SK-N-MC (cell line): Measurements from ENCODE around the gene MET.
A peak's percentile ranks its signal among the peaks of the same experiment; 100 is the strongest.

ENCODE experiments used
- DNase-seq: peaks from one replicate; pipeline ENCODE4 v3.0.0-alpha.2; 2011; ENCODE audit warnings: low read depth, low spot score
- H3K27ac ChIP-seq: fragments of 200-600 bp; sonication (generic); 2 replicates; pipeline ENCODE4 v1.5.1; 2016; ENCODE audit warnings: mixed run types
- H3K36me3 ChIP-seq: fragments of 200-600 bp; sonication (generic); 2 replicates; pipeline ENCODE4 v1.6.1; 2017; ENCODE audit warnings: antibody characterized with exemption, low read length, mixed read lengths; ENCODE audit not compliant: insufficient read depth
- H3K4me3 ChIP-seq: fragments of 200-600 bp; sonication (generic); 2 replicates; pipeline ENCODE4 v1.5.1; 2016
- H3K9ac ChIP-seq: fragments of 200-600 bp; sonication (generic); 2 replicates; pipeline ENCODE4 v1.8.0; 2017; ENCODE audit warnings: mixed run types, mixed read lengths; ENCODE audit not compliant: insufficient read length
- H3K9me3 ChIP-seq: fragments of 200-600 bp; sonication (generic); 2 replicates; pipeline ENCODE4 v1.6.1; 2017; ENCODE audit warnings: low read depth, mild to moderate bottlenecking, antibody characterized with exemption, low read length, moderate library complexity, mixed read lengths
- EZH2 ChIP-seq: fragments of 200-600 bp; sonication (generic); IDR thresholded peaks from one replicate; pipeline ENCODE4 v1.6.1; 2017; ENCODE audit warnings: antibody characterized with exemption
- FOXP2 ChIP-seq: optimal IDR thresholded peaks from 2 replicates; pipeline ENCODE3; 2011; ENCODE audit warnings: mild to moderate bottlenecking, moderate library complexity; ENCODE audit not compliant: insufficient read depth; ENCODE audit errors: extremely low read length, control extremely low read depth
- POLR2AphosphoS5 ChIP-seq: IDR thresholded peaks from 2 replicates; pipeline ENCODE4 v1.6.1; 2012; ENCODE audit warnings: mild to moderate bottlenecking, low read depth, low read length, borderline replicate concordance

Gene MET

DNA sequence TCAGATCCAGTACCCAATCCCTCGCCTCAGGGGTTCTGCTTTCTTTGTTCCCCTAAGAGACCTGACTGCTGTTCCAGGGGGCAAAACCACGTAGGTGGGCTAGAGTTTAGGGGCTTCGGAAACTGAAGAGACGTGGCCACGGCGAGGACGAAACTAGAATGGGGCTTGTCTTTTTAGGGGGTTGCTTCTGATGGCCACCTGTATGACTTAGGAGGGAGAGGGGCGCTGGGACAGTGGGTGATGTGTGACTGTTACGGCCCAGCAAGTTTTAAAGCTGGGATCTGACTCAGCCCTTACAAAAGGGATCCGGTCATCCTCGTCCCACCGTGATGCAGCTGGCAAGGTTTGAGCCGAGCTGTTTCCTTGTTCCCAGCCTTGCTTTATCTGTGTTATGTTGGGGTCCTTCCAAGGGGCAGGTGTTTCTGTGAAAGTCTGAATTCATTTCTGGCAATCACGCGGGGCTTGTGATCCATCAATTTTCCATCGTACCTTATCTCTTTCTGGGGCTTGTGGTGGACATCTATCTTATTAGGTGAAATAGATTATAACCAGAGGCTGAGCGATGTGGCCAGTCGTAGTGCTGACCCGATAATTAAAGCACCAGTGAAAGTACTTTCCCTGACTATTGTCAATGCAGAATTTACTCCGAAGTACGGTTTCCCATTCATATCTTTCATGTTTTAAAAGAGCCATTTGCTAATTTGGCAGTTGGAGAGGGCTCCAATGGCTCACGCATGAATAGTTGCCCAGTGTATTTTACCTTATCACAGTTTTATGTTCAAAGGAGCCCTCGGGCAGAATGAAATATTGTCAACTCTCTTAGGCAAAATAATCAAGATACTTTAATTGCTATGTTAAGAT is 830 bp downstream of the MET start:
- Histone ChIP-seq H3K4me3 (peak overlapping the region; percentile 95), H3K27ac (peak overlapping the region; percentile 20; the same call in 1 of the 2 replicates), H3K36me3 (no peaks in the 10 kb centered on the region), H3K9me3 (no peaks in the 10 kb centered on the region), H3K9ac (peak overlapping the region; percentile 73)
- DNase-seq, result no peak
- TF ChIP-seq EZH2 (no peak), FOXP2 (no peak), POLR2AphosphoS5 (no peak)

DNA sequence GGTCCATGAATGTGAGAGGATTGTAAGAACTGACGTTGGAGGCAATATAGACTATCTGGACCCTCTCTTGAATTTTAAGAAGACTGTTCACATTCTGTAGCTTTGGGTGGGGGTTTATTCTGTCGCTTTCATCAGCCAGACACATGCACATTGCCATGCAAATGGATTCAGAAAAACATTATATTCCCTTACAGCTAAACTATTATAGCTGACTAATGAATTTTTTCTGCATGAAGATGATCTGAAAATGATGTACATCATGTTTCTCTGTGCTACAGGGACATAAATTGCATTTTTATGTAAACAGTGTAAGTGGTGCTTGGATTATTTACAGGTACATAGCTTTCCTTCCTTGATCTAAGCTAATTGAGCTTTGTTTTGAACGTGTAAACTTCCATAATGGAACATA is 1.5 kb downstream of the MET start:
- H3K9ac ChIP-seq, result peak overlapping the region; percentile 73
- peak overlapping the region; percentile 95 for H3K4me3 ChIP-seq

GRCh38 chr7:116674508-116675173 is 2.6 kb downstream of the MET start:
- peak overlapping the region; percentile 95 for H3K4me3 ChIP-seq
- H3K9me3 ChIP-seq, result no peaks in the 10 kb centered on the region
- TF ChIP-seq EZH2 (no peak), POLR2AphosphoS5 (no peak), FOXP2 (no peak)
- H3K9ac ChIP-seq, result peak overlapping the region; percentile 73
- peak; percentile 77 for DNase-seq
- H3K27ac ChIP-seq, result peak overlapping the region; percentile 77
- no peaks in the 10 kb centered on the region for H3K36me3 ChIP-seq

More for the DNA sequence above, 1.5 kb downstream of the MET start:
- TF ChIP-seq FOXP2, result peak; percentile 44
- TF ChIP-seq POLR2AphosphoS5, result no peak
- no peaks in the 10 kb centered on the region for H3K9me3 ChIP-seq
- peak overlapping the region; percentile 51 for H3K27ac ChIP-seq
- DNase-seq, result no peak
- no peaks in the 10 kb centered on the region for H3K36me3 ChIP-seq

GRCh38 chr7:116675812-116676355 is 3.9 kb downstream of the MET start:
- Histone ChIP-seq H3K4me3 (no peak overlapping the region), H3K9me3 (no peaks in the 10 kb centered on the region), H3K27ac (no peak overlapping the region), H3K36me3 (no peaks in the 10 kb centered on the region), H3K9ac (no peak overlapping the region)
- DNase-seq, result no peak
- no peak for TF ChIP-seq FOXP2
- no peak for TF ChIP-seq EZH2
- no peak for TF ChIP-seq POLR2AphosphoS5

GRCh38 chr7:116678780-116679179 is 6.8 kb downstream of the MET start:
- no peak for DNase-seq
- Histone ChIP-seq H3K9me3 (no peaks in the 10 kb centered on the region), H3K36me3 (no peaks in the 10 kb centered on the region), H3K9ac (no peak overlapping the region), H3K4me3 (no peak overlapping the region), H3K27ac (no peak overlapping the region)
- no peak for TF ChIP-seq EZH2
- no peak for TF ChIP-seq POLR2AphosphoS5
- no peak for TF ChIP-seq FOXP2

GRCh38 chr7:116679500-116679899 is 7.5 kb downstream of the MET start:
- no peaks in the 10 kb centered on the region for H3K9me3 ChIP-seq
- H3K9ac ChIP-seq, result no peak overlapping the region
- H3K27ac ChIP-seq, result no peak overlapping the region
- TF ChIP-seq EZH2, result no peak
- TF ChIP-seq POLR2AphosphoS5, result no peak
- TF ChIP-seq FOXP2, result no peak
- H3K4me3 ChIP-seq, result no peak overlapping the region
- DNase-seq, result no peak
- no peaks in the 10 kb centered on the region for H3K36me3 ChIP-seq

DNA sequence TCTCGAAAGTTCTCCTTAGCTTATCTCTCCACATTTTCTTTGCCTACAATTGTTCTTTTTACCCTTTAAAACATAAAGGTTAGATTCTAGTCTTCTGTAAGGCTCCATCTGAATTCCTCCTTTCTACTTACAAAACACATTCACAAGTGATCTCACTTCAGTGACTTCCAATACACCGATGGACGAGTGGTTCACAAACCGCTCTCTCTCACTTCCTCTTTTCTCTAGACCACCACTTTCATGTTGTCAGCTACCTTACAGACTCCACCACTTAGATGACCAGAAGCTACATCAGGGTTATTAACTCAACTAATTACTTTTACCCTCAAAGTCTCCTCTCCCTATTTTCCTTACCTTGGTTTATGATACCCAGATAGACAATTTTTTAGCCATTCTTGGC is 11.8 kb downstream of the MET start:
- no peaks in the 10 kb centered on the region for H3K9me3 ChIP-seq
- no peak for DNase-seq
- H3K36me3 ChIP-seq, result no peaks in the 10 kb centered on the region
- no peak overlapping the region for H3K27ac ChIP-seq
- H3K9ac ChIP-seq, result no peak overlapping the region
- H3K4me3 ChIP-seq, result no peak overlapping the region
- no peak for TF ChIP-seq EZH2
- no peak for TF ChIP-seq POLR2AphosphoS5
- TF ChIP-seq FOXP2, result no peak

- TF ChIP-seq FOXP2 (no peak), POLR2AphosphoS5 (no peak), EZH2 (no peak)
- DNase-seq, result no peak
- no peaks in the 10 kb centered on the region for H3K9me3 ChIP-seq
Measured at GRCh38 chr7:116686033-116686432, 14.0 kb downstream of the MET start.

More at GRCh38 chr7:116686033-116686432, 14.0 kb downstream of the MET start:
- Histone ChIP-seq H3K9ac (no peak overlapping the region), H3K36me3 (no peaks in the 10 kb centered on the region), H3K27ac (no peak overlapping the region), H3K4me3 (no peak overlapping the region)
